Stimulated activated CD8-positive, alpha-beta memory T cell treated with anti-CD3 and anti-CD28 coated beads, Interleukin-4, amount 100 ng/mL, for 48 hours (primary cell): Measurements from ENCODE around the gene SP110.
"Not testable (repeated sequence)": the region's sequence is repeated elsewhere in the genome, so short reads cannot be mapped to it uniquely, and the experiment has no call there.

Experiments
- DNase-seq: peaks from one replicate; pipeline ENCODE4 v3.0.0-alpha.2; 2020

Gene SP110

GRCh38 chr2:230222829-230223228 is 3.0 kb upstream of the SP110 start:
- not testable (repeated sequence) for DNase-seq

GRCh38 chr2:230221493-230221892 is 1.7 kb upstream of the SP110 start:
- DNase-seq = no peak

GRCh38 chr2:230220347-230220969 is 674 bp upstream of the SP110 start:
- no peak for DNase-seq

GRCh38 chr2:230218421-230218820 is 1.4 kb downstream of the SP110 start:
- DNase-seq = no peak

GRCh38 chr2:230217424-230217823 is 2.4 kb downstream of the SP110 start:
- no peak for DNase-seq

GRCh38 chr2:230216489-230216888 is 3.3 kb downstream of the SP110 start:
- DNase-seq = no peak

- DNase-seq = no peak
Measured at GRCh38 chr2:230209422-230210051, 10.2 kb downstream of the SP110 start.

GRCh38 chr2:230208576-230208975 is 11.2 kb downstream of the SP110 start:
- no peak for DNase-seq

- DNase-seq = no peak
Measured at GRCh38 chr2:230205721-230206120, 14.1 kb downstream of the SP110 start.

GRCh38 chr2:230205034-230205433 is 14.8 kb downstream of the SP110 start:
- no peak for DNase-seq

GRCh38 chr2:230203110-230203676 is 16.6 kb downstream of the SP110 start:
- no peak for DNase-seq

GRCh38 chr2:230202430-230203109 is 17.2 kb downstream of the SP110 start:
- DNase-seq = peak; percentile 47

GRCh38 chr2:230184727-230185578 is 34.8 kb downstream of the SP110 start:
- no peak for DNase-seq

GRCh38 chr2:230181195-230181594 is 38.6 kb downstream of the SP110 start:
- no peak for DNase-seq

GRCh38 chr2:230179907-230180306 is 39.9 kb downstream of the SP110 start:
- DNase-seq = no peak

GRCh38 chr2:230178546-230179485 is 41.0 kb downstream of the SP110 start:
- no peak for DNase-seq

GRCh38 chr2:230176996-230177395 is 42.8 kb downstream of the SP110 start:
- DNase-seq = no peak

- DNase-seq = no peak
Measured at GRCh38 chr2:230174466-230174865, 45.3 kb downstream of the SP110 start.

GRCh38 chr2:230172852-230173251 is 46.9 kb downstream of the SP110 start:
- DNase-seq = no peak

GRCh38 chr2:230172156-230172555 is 47.6 kb downstream of the SP110 start:
- no peak for DNase-seq

- no peak for DNase-seq
Measured at GRCh38 chr2:230170532-230170931, 49.3 kb downstream of the SP110 start.
